Hepatocyte (in vitro differentiated cells): ENCODE results near the gene IMMP2L.

Source experiments
- EZH2 ChIP-seq: fragments of 200-600 bp; sonication (generic); IDR thresholded peaks from 2 replicates; pipeline ENCODE4 v1.6.1; 2016; ENCODE audit warnings: antibody characterized with exemption, mild to moderate bottlenecking, borderline replicate concordance
- TF ChIP-seq, protein P1 (sequence below): fragments of 200-600 bp; sonication (generic); IDR thresholded peaks from 2 replicates; pipeline ENCODE4 v1.5.1; 2016; ENCODE audit warnings: antibody characterized with exemption, mild to moderate bottlenecking; ENCODE audit not compliant: poor library complexity

DNA sequence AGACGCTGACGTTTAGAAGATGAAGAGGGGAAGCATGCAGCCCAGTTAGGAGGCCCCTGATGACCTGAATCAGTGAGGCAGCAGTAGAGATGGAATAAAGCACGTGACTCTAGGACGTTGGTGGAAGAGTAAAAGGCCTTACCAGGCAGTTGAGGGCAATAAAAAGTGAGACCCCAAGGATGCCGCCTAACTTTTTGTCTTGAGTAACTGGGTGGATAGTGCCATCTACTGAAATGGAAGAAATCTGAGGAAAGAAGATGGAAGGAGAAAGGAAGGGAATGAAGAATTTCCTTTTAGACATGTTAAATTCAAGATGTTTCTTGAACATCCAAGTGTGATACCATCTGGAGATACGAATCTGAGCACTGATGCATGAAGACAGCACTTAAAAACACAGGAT, 691.4 kb downstream of the IMMP2L start:
- TF ChIP-seq, protein P1, sequence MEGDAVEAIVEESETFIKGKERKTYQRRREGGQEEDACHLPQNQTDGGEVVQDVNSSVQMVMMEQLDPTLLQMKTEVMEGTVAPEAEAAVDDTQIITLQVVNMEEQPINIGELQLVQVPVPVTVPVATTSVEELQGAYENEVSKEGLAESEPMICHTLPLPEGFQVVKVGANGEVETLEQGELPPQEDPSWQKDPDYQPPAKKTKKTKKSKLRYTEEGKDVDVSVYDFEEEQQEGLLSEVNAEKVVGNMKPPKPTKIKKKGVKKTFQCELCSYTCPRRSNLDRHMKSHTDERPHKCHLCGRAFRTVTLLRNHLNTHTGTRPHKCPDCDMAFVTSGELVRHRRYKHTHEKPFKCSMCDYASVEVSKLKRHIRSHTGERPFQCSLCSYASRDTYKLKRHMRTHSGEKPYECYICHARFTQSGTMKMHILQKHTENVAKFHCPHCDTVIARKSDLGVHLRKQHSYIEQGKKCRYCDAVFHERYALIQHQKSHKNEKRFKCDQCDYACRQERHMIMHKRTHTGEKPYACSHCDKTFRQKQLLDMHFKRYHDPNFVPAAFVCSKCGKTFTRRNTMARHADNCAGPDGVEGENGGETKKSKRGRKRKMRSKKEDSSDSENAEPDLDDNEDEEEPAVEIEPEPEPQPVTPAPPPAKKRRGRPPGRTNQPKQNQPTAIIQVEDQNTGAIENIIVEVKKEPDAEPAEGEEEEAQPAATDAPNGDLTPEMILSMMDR = no peak
- TF ChIP-seq EZH2 = no peak
